ENCODE data around the gene ATP2A1.

ATP2A1 gene

DNA sequence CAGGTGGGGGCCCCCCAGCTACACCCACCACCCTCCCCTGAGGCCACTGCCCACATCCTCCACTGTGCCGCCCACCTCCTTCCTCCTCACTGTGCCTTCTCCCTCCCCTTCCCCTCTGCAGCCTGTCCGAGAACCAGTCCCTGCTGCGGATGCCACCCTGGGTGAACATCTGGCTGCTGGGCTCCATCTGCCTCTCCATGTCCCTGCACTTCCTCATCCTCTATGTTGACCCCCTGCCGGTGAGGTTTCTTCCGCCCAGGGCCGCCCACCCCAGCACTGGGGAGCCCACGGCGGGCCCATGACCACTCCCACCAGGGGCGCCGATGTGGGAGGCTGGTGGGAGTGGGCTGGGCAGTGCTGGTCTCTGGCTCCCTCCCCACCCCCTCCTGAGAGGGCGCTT is 24.6 kb downstream of the ATP2A1 start:
- H3K4me3 ChIP-seq (ENCODE audit: low read depth, low read length) = no peak overlapping the region
- TF ChIP-seq, protein P1, sequence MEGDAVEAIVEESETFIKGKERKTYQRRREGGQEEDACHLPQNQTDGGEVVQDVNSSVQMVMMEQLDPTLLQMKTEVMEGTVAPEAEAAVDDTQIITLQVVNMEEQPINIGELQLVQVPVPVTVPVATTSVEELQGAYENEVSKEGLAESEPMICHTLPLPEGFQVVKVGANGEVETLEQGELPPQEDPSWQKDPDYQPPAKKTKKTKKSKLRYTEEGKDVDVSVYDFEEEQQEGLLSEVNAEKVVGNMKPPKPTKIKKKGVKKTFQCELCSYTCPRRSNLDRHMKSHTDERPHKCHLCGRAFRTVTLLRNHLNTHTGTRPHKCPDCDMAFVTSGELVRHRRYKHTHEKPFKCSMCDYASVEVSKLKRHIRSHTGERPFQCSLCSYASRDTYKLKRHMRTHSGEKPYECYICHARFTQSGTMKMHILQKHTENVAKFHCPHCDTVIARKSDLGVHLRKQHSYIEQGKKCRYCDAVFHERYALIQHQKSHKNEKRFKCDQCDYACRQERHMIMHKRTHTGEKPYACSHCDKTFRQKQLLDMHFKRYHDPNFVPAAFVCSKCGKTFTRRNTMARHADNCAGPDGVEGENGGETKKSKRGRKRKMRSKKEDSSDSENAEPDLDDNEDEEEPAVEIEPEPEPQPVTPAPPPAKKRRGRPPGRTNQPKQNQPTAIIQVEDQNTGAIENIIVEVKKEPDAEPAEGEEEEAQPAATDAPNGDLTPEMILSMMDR (conservative IDR thresholded peaks at IDR 0.05; ENCODE audit: low read depth, low read length) = no peak
- no peak for DNase-seq (ENCODE audit: low read depth)

DNA sequence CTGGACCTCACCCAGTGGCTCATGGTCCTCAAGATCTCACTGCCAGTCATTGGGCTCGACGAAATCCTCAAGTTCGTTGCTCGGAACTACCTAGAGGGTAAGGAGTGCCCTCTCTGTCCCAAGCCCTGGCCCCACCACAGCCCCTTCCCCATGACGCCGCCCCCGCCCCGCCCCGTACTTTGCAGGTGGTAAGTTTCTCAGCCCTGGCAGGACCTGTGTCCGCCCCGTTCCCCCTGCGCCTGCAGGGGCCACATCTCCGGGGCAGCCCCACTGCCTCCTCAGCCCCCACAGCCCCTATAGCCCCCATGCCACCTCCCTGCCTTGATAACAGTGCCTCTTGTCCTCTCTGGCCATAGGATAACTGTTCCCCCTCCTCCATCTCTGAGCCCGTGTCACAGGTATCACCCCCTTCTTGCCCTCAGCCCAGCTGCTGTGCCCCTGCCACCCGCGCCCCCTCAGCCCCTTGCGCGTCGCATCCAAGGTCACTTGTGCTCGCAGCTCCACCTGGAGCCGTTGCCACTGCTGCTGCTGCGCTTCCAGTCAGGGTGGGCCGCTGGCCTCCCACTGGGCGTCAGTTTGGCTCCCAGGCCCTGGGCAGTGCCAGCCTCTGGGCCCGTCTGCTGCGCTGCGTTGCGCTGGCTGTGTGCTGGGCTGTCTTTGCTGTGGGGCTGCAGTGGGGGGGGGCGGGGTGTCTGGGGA is 25.2 kb downstream of the ATP2A1 start:
- no peak for DNase-seq (ENCODE audit: low read depth)
- TF ChIP-seq, protein P1 (conservative IDR thresholded peaks at IDR 0.05; ENCODE audit: low read depth, low read length) = no peak
- H3K4me3 ChIP-seq (ENCODE audit: low read depth, low read length) = no peak overlapping the region

DNA sequence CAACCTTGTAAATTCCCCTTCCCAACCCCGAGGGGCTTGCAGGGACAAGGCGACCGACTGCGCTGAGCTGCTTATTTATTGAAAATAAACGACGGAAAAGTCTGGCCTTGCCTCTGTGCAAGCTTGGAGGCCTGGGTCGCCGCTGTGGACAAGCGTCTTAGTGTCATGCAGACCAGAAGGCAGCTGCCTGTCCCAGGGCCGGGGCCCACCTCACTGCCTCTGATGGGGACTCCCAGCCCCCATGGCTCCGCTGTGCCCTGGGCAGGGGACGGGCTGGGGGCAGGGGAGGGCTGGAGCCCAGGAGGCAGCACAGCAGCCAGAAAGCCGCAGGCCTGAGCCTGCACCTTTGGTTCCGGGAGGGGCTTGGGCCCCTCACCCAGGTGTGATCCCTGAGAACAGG is 26.1 kb downstream of the ATP2A1 start:
- H3K4me3 ChIP-seq (ENCODE audit: low read depth, low read length) = no peak overlapping the region
- TF ChIP-seq, protein P1 (conservative IDR thresholded peaks at IDR 0.05; ENCODE audit: low read depth, low read length) = no peak
- no peak for DNase-seq (ENCODE audit: low read depth)

DNA sequence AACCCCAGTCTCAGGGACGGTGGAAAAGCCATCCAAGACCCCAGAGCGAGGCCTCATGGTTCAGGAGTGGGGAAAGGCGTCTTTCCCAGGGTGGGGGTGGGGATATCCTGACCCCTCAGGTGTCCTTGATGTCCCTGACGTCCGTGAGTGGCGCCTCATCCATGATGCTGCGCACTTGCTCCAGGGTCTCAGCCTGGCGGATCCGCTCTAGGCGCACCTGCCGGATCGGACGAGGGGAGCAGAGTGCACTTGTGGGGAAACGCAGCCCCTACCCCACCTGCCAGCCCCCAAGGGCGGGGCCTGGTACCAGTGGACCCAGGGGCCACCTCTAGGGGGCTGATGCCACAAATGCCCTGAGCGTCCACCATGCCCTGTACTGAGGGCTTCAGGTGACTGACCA is 26.5 kb downstream of the ATP2A1 start:
- no peak for DNase-seq (ENCODE audit: low read depth)
- TF ChIP-seq, protein P1 (conservative IDR thresholded peaks at IDR 0.05; ENCODE audit: low read depth, low read length) = no peak
- no peak overlapping the region for H3K4me3 ChIP-seq (ENCODE audit: low read depth, low read length)

DNA sequence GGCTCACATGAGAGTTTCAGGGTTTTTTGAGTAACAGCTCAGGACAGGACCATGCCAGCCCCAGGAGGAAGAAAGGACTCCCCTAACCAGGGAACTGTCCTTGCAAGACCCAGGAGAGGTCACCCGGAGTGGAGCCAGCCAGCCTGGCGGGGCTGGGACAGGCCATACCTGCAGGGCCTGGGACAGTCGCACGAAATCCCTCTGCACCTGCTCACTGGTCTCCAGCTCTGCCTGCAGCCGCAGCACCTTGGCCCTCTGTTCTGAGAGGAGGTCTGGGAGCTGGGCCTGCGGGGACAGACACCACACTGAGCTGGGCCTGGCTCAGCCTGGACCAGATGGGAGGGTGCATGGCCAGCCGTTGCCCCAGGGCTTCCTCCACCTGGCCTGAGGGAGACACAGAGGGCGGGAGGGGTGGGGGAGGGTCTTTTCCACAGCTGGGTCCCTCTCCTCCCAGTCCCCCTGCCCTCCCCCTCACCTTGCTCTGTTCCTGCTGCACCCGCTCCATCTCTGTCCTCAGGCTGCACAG is 27.0 kb downstream of the ATP2A1 start:
- no peak overlapping the region for H3K4me3 ChIP-seq (ENCODE audit: low read depth, low read length)
- DNase-seq (ENCODE audit: low read depth) = no peak
- TF ChIP-seq, protein P1 (conservative IDR thresholded peaks at IDR 0.05; ENCODE audit: low read depth, low read length) = no peak

DNA sequence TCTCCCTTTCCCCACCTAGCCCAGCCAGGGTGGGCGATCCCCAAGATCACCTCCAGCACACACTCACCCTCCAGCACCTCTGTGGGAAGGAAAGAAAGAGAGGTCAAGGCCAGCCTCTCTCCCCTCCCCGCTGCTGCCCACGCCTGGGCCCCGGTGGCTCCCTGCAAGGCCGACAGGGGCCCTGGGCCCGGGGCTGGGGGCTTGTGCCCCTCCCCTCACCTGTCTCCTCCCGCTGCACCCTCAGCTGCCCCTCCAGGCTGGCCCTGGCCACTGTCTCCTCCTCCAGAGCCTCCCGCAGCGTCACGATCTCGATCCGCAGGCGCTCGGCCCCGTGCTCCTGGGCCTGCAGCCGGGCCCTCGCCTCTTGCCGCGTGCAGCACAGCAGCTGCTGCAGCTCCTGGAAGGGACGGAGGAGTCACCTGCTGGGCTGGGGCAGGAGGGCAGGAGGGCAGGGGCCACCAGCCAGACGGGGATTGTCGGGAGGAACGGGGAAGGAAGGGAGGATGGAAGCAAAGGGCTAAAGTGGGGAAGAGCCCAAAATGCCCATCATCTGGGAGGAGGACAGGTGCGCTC is 27.6 kb downstream of the ATP2A1 start:
- no peak for DNase-seq (ENCODE audit: low read depth)
- TF ChIP-seq, protein P1 (conservative IDR thresholded peaks at IDR 0.05; ENCODE audit: low read depth, low read length) = no peak
- H3K4me3 ChIP-seq (ENCODE audit: low read depth, low read length) = no peak overlapping the region
